NCI-H187 (cell line): Measurements from ENCODE around the gene RADIL.

Experiments
- DNase-seq, 2 experiments: peaks; one replicate each; lab custom pipeline; 2025; lab: John Stamatoyannopoulos, UW

Gene RADIL

GRCh38 chr7:4831723-4832495, 51.6 kb downstream of the RADIL start:
- DNase-seq, result no peak

- no peak for DNase-seq
Measured at GRCh38 chr7:4830176-4830575, 53.3 kb downstream of the RADIL start.

GRCh38 chr7:4828720-4829383, 54.7 kb downstream of the RADIL start:
- no peak for DNase-seq

- no peak for DNase-seq
Measured at GRCh38 chr7:4825081-4825480, 58.4 kb downstream of the RADIL start.

- DNase-seq, result no peak
Measured at GRCh38 chr7:4824120-4824775, 59.3 kb downstream of the RADIL start.

GRCh38 chr7:4823441-4824119, 59.9 kb downstream of the RADIL start:
- no peak for DNase-seq

GRCh38 chr7:4822677-4823076, 60.8 kb downstream of the RADIL start:
- DNase-seq, result no peak

- DNase-seq, result no peak
Measured at GRCh38 chr7:4820967-4821471, 62.5 kb downstream of the RADIL start.

GRCh38 chr7:4820405-4820966, 63.0 kb downstream of the RADIL start:
- no peak for DNase-seq

- no peak for DNase-seq
Measured at GRCh38 chr7:4819560-4820404, 63.7 kb downstream of the RADIL start.

- DNase-seq, result no peak
Measured at GRCh38 chr7:4818000-4818794, 65.3 kb downstream of the RADIL start.

GRCh38 chr7:4817178-4817901, 66.2 kb downstream of the RADIL start:
- no peak for DNase-seq

GRCh38 chr7:4816419-4817080, 67.0 kb downstream of the RADIL start:
- no peak for DNase-seq

- no peak for DNase-seq
Measured at GRCh38 chr7:4815609-4816418, 67.7 kb downstream of the RADIL start.

- no peak for DNase-seq
Measured at GRCh38 chr7:4815121-4815520, 68.4 kb downstream of the RADIL start.

- DNase-seq, result no peak
Measured at GRCh38 chr7:4814433-4814832, 69.1 kb downstream of the RADIL start.

GRCh38 chr7:4809666-4810065, 73.8 kb downstream of the RADIL start:
- DNase-seq, result no peak

GRCh38 chr7:4809091-4809591, 74.4 kb downstream of the RADIL start:
- no peak for DNase-seq
